Keratinocyte (primary cell): ENCODE measurements around the gene PEPD.

Experiments
- EZH2 ChIP-seq: IDR thresholded peaks from one replicate; pipeline ENCODE4 v1.6.1; 2012; ENCODE audit warnings: inconsistent platforms, mild to moderate bottlenecking, low read length, moderate library complexity
- TF ChIP-seq, protein P1 (sequence below), 3 experiments: IDR thresholded peaks in 1 of 3; conservative IDR thresholded peaks in 1 of 3; optimal IDR thresholded peaks in 1 of 3; 2 replicates in 2 of 3; 3 replicates in 1 of 3; pipeline versions ENCODE3 to v1.5.1; 2011; ENCODE audit warnings: low read length in 3 of 3, mild to moderate bottlenecking in 3 of 3, moderate library complexity in 2 of 3, control low read depth in 1 of 3, inconsistent platforms in 1 of 3; ENCODE audit not compliant: insufficient read depth in 2 of 3; ENCODE audit errors: extremely low read depth in 1 of 3

GRCh38 chr19:33394006-33394722, 127.4 kb downstream of the PEPD start:
- TF ChIP-seq, protein P1, sequence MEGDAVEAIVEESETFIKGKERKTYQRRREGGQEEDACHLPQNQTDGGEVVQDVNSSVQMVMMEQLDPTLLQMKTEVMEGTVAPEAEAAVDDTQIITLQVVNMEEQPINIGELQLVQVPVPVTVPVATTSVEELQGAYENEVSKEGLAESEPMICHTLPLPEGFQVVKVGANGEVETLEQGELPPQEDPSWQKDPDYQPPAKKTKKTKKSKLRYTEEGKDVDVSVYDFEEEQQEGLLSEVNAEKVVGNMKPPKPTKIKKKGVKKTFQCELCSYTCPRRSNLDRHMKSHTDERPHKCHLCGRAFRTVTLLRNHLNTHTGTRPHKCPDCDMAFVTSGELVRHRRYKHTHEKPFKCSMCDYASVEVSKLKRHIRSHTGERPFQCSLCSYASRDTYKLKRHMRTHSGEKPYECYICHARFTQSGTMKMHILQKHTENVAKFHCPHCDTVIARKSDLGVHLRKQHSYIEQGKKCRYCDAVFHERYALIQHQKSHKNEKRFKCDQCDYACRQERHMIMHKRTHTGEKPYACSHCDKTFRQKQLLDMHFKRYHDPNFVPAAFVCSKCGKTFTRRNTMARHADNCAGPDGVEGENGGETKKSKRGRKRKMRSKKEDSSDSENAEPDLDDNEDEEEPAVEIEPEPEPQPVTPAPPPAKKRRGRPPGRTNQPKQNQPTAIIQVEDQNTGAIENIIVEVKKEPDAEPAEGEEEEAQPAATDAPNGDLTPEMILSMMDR (optimal IDR thresholded peaks at IDR 0.05 in 1 of 3, IDR thresholded peaks at IDR 0.05 in 1 of 3, conservative IDR thresholded peaks at IDR 0.05 in 1 of 3; ENCODE audit: extremely low read depth in 1 of 3, insufficient read depth in 2 of 3, low read length in 3 of 3) = no peak
- TF ChIP-seq EZH2 = no peak
